Embryonic facial prominence (tissue), 1 donor: Measurements from ENCODE around the gene DAZAP1.
A peak's percentile ranks its signal among the peaks of the same experiment; 100 is the strongest.

Experiments
- DNase-seq: peaks from one replicate; pipeline ENCODE4 v3.0.0-alpha.2; 2016; ENCODE audit errors: extremely low spot score

DAZAP1 gene

GRCh38 chr19:1393841-1394240, 13.5 kb upstream of the DAZAP1 start:
- no peak for DNase-seq

- DNase-seq, result no peak
These were observed 12.9 kb upstream of the DAZAP1 start for GRCh38 chr19:1394252-1395193.

GRCh38 chr19:1395194-1396018, 12.0 kb upstream of the DAZAP1 start:
- no peak for DNase-seq

GRCh38 chr19:1396019-1396767, 11.2 kb upstream of the DAZAP1 start:
- no peak for DNase-seq

GRCh38 chr19:1396768-1397679, 10.4 kb upstream of the DAZAP1 start:
- no peak for DNase-seq

GRCh38 chr19:1397838-1398237, 9.5 kb upstream of the DAZAP1 start:
- DNase-seq, result no peak

- no peak for DNase-seq
These were observed 8.3 kb upstream of the DAZAP1 start for GRCh38 chr19:1399079-1399478.

GRCh38 chr19:1399745-1400144, 7.6 kb upstream of the DAZAP1 start:
- DNase-seq, result no peak

GRCh38 chr19:1400281-1401137, 6.9 kb upstream of the DAZAP1 start:
- DNase-seq, result no peak

- no peak for DNase-seq
These were observed 6.1 kb upstream of the DAZAP1 start, which contains the start of gene GAMT for GRCh38 chr19:1401138-1401888. TSS of gene GAMT (minus strand) at chr19:1401542. CDS start at chr19:1401476, 66 bp downstream.

- DNase-seq, result no peak
These were observed 5.5 kb upstream of the DAZAP1 start for GRCh38 chr19:1401889-1402217.

GRCh38 chr19:1402411-1403070, 4.8 kb upstream of the DAZAP1 start:
- DNase-seq, result no peak

- DNase-seq, result peak; percentile 92
These were observed 435 bp upstream of the DAZAP1 start for GRCh38 chr19:1406774-1407527.

GRCh38 chr19:1408300-1409203, 1.2 kb downstream of the DAZAP1 start:
- no peak for DNase-seq

GRCh38 chr19:1409204-1410005, 2.0 kb downstream of the DAZAP1 start:
- DNase-seq, result no peak
